B cell (primary cell): ENCODE measurements around the gene DDIT4.

Source experiments
- EZH2 ChIP-seq: IDR thresholded peaks from 2 replicates; pipeline ENCODE4 v1.6.1; 2012; ENCODE audit warnings: borderline replicate concordance, low read depth, mild to moderate bottlenecking, moderate library complexity, low read length; ENCODE audit not compliant: insufficient read depth, poor library complexity, severe bottlenecking
- TF ChIP-seq, protein P1 (sequence below): fragments of 200-600 bp; IDR thresholded peaks from one replicate; pipeline ENCODE4 v1.8.0; 2022; ENCODE audit warnings: antibody characterized with exemption, mild to moderate bottlenecking

DNA sequence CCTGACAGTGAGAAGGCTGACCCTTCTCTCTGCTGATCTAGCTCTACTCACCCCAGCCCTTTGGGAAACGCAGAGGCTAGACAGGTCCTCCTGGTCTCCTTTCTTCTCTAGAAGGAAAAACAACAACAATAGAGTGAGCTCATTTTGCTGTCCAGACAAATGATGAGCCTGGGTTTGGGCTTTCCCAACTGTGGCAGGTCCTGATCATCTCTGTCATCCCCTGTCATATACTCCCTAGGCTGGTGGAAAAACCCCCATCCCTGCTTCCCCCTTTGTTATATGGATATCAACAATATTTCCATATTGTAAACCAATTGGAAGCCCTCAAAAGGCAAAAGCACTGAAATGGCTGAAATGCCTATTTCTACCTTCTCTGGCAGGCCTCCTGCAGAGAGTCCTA, 9.2 kb upstream of the DDIT4 start:
- no peak for TF ChIP-seq EZH2
- TF ChIP-seq, protein P1, sequence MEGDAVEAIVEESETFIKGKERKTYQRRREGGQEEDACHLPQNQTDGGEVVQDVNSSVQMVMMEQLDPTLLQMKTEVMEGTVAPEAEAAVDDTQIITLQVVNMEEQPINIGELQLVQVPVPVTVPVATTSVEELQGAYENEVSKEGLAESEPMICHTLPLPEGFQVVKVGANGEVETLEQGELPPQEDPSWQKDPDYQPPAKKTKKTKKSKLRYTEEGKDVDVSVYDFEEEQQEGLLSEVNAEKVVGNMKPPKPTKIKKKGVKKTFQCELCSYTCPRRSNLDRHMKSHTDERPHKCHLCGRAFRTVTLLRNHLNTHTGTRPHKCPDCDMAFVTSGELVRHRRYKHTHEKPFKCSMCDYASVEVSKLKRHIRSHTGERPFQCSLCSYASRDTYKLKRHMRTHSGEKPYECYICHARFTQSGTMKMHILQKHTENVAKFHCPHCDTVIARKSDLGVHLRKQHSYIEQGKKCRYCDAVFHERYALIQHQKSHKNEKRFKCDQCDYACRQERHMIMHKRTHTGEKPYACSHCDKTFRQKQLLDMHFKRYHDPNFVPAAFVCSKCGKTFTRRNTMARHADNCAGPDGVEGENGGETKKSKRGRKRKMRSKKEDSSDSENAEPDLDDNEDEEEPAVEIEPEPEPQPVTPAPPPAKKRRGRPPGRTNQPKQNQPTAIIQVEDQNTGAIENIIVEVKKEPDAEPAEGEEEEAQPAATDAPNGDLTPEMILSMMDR, result no peak
